Epithelial cell of esophagus (primary cell): ENCODE results near the gene CARMIL3.

Experiments used
- DNase-seq: peaks from one replicate; pipeline ENCODE4 v3.0.0; 2010; ENCODE audit warnings: low read depth
- H3K4me3 ChIP-seq: 2 replicates; pipeline ENCODE4 v1.5.1; 2011; ENCODE audit warnings: mild to moderate bottlenecking, low read length, control low read depth
- CTCF ChIP-seq: IDR thresholded peaks from 2 replicates; pipeline ENCODE4 v1.5.1; 2011; ENCODE audit warnings: low read depth, mild to moderate bottlenecking, low read length, control low read depth, inconsistent platforms; ENCODE audit not compliant: insufficient read depth; ENCODE audit errors: missing control alignments

The CARMIL3 gene

DNA sequence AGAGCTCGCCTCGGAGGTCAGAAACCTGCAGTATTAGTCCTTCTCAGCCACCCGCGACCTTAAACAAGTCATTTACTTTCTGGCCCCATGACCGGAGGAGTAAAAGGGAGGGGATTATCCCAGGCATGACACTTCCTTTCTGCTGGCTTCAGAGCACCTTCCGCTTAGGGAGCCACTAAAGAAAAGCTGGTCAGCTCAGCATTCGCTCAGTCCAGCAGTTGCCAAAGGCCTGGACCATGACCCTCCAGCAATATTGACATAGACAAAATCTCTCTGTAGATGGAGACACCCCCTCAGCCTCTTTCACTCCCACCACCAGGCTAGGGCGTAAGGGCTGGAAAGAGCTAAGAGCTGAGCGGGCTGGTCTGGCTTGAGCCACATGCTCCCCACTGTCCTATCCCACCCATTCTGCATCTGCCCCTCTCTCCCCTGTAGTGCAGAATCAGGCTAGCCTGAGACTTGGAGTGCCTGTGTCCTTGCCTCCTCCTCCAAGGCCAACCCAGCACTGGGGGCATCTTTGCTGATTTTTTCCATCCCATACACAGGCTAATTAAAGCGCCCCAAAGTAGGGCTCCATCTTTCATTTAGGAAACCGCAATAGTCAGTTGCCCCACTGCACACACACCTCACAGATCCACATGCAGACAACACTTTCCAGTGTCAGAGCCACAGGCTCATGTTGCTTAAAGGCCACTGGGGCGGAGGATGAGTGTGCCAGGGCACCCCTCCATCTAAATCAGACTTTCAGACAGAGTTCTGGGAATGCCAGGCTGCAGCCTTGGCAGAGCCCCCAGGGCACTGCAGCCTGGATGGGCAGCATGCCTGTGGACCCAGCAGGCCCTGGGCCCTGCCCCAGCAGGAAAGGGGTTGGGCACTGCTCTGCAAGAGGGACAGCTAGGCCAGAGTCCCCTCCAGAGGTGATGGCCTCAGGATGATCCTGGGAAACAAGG is 15.6 kb downstream of the CARMIL3 start:
- no peak for TF ChIP-seq CTCF
- H3K4me3 ChIP-seq: no peak overlapping the region
- no peak for DNase-seq

DNA sequence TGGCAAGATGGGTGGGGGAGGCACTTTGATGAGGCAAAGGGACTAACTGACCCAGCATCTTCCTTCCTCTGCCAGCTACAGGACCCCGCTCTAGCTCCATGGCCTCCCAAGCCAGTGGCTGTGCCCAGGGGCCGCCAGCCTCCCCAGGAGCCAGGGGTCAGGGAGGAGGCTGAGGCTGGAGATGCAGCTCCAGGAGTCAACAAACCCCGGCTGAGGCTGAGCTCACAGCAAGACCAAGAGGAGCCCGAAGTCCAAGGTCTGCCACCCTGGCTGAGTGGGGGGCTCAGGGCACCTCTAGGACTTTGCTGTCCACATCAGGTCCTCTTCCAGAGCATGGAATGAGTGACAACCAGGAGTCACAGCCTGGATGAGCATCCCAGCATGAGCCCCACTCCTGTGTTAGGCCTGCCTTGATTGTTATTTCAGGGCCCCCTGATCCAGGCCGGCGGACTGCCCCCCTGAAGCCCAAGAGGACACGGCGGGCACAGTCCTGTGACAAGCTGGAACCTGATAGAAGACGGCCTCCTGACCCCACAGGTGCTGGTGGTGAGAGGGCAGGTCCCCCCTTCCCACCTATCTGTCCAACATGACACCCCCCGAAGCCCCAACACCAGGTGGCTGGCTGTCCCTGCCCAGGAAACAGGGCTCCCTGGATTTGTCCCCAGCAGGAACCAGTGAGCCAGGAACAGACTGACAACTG is 17.1 kb downstream of the CARMIL3 start:
- TF ChIP-seq CTCF: no peak
- no peak overlapping the region for H3K4me3 ChIP-seq
- no peak for DNase-seq

- DNase-seq: no peak
- TF ChIP-seq CTCF: no peak
- no peak overlapping the region for H3K4me3 ChIP-seq
Measured at GRCh38 chr14:24069411-24069735, 17.6 kb downstream of the CARMIL3 start.

DNA sequence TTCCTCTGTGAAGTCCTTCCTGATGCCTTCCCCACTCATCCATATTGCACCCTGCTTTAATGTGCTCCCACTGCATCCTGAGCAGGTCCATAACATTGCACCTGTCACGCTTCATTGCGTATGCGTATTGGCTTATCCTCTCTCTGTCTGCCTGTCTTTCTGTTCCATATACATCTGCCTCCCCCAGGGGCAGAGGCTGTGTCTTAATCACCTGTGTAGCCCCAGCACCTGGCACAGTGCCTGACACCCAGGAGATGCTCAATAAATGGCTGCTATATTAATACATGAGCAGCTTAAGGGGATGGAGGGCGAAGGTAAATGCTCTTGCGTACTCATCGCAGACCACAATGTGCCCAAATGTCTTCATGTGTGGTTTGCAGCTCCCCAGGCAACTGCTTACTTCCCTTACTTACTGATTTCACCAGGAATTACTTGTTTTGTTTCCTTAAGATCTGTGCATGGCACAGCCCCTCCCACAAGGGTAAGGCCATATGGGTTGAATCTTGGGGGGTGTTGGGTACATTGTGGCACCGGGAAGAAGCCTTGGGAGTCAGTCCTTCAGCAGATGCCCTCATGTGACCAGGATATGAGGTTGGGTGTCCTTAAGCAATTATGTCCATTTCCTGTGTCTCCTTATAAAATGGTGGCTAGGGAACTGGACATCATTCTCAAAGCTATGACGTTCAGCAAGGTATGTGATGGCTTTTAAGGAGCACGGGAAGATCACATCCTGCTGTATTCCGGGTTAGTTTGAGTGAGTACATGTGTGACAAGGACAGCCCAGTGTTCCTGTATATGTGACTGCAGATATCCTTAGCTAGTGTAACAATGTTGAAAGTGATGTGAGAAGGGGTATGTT is 18.7 kb downstream of the CARMIL3 start:
- DNase-seq: no peak
- no peak for TF ChIP-seq CTCF
- no peak overlapping the region for H3K4me3 ChIP-seq

- no peak for DNase-seq
- H3K4me3 ChIP-seq: no peak within 1 kb of the TSS
- no peak for TF ChIP-seq CTCF
Measured at GRCh38 chr14:24071144-24071697, 19.4 kb downstream of the CARMIL3 start, which contains the start of gene CPNE6. TSS of gene CPNE6 (plus strand) at chr14:24071562. CDS start at chr14:24072937, 1,375 bp downstream.

- TF ChIP-seq CTCF: no peak
- H3K4me3 ChIP-seq: no peak overlapping the region
- DNase-seq: no peak
Measured at GRCh38 chr14:24071836-24072430, 20.1 kb downstream of the CARMIL3 start.
